K562 (cell line): ENCODE measurements around the gene SELENOI. TPM values are rescaled to one million over a fixed set of nuclear protein-coding genes. Genes with fewer than 3 reads are reported as not detected.

ENCODE experiments used
- ASH1L ChIP-seq: fragments of 450-650 bp; IDR thresholded peaks from 2 replicates; pipeline ENCODE4 v1.6.1; 2018; ENCODE audit warnings: borderline replicate concordance, mild to moderate bottlenecking, low read depth; ENCODE audit not compliant: partially characterized antibody
- BDP1 ChIP-seq: IDR thresholded peaks from 3 replicates; pipeline ENCODE4 v1.6.1; 2011; ENCODE audit not compliant: insufficient read length, insufficient read depth
- CBX5 ChIP-seq: IDR thresholded peaks from 2 replicates; pipeline ENCODE4 v1.6.1; 2014; ENCODE audit warnings: low read depth, borderline replicate concordance
- ELF1 ChIP-seq: fragments of 200-800 bp; sonication (Bioruptor generic); IDR thresholded peaks from 2 replicates; pipeline ENCODE4 v1.6.1; 2016; ENCODE audit warnings: missing genetic modification characterization, missing compliant biosample characterization
- LARP7 ChIP-seq: fragments of 450-650 bp; IDR thresholded peaks from 2 replicates; pipeline ENCODE4 v1.6.1; 2016
- NFATC3 ChIP-seq: fragments of 450-650 bp; IDR thresholded peaks from 2 replicates; pipeline ENCODE4 v1.6.1; 2017; ENCODE audit warnings: mild to moderate bottlenecking
- POLR2AphosphoS5 ChIP-seq: IDR thresholded peaks from 2 replicates; pipeline ENCODE4 v1.6.1; 2011; ENCODE audit warnings: mild to moderate bottlenecking, low read depth, low read length, moderate library complexity; ENCODE audit not compliant: control insufficient read depth, insufficient read depth
- XRCC4 ChIP-seq: IDR thresholded peaks from one replicate; pipeline ENCODE4 v1.6.1; 2011; ENCODE audit not compliant: insufficient read depth, insufficient read length; ENCODE audit errors: extremely low read depth
- ZNF121 ChIP-seq: sonication (generic); formaldehyde crosslinking; conservative IDR thresholded peaks from 2 replicates; pipeline ENCODE4 v1.8.0; 2022; ENCODE audit warnings: missing genetic modification reagents
- ZNF274 ChIP-seq: IDR thresholded peaks from 2 replicates; pipeline ENCODE4 v1.6.1; 2011; ENCODE audit warnings: low read depth, mild to moderate bottlenecking, low read length, moderate library complexity, borderline replicate concordance
- ZNF695 ChIP-seq: fragments of 450-650 bp; formaldehyde crosslinking; IDR thresholded peaks from 2 replicates; pipeline ENCODE4 v1.4.0; 2020; ENCODE audit warnings: mild to moderate bottlenecking, moderate library complexity
- ZNF778 ChIP-seq: fragments of 450-650 bp; formaldehyde crosslinking; IDR thresholded peaks from 2 replicates; pipeline ENCODE4 v1.4.0; 2020; ENCODE audit warnings: mild to moderate bottlenecking, moderate library complexity
- polyA plus RNA-seq, 8 experiments: library from polyadenylated mRNA; depleted of rRNA in 4 of 8; stranded (reverse) in 5 of 8; unstranded in 3 of 8; fragments of >200 nt; fragmentation: Nextera tagmentation in 2 of 8; fragmentation: Illumina TruSeq in 1 of 8; extraction: Ambion mirVana in 2 of 8; extraction: Trizol in 1 of 8; gene quantifications; 2 replicates each; pipeline versions ENCODE4 v1.2.1 to v1.2.3, GENCODE V29; 2011 to 2014; ENCODE audit warnings: inconsistent platforms in 1 of 8, missing spikeins in 1 of 8
- total RNA-seq, 7 experiments: library from RNA; depleted of rRNA in 6 of 7; stranded (reverse); fragments of >200 nt in 6 of 7; fragmentation: Illumina TruSeq in 2 of 7; extraction: Trizol in 2 of 7; gene quantifications; 2 replicates each; pipeline versions ENCODE4 v1.2.1 to v1.2.3, GENCODE V29; 2011 to 2021; ENCODE audit warnings: low replicate concordance in 1 of 7
- TF ChIP-seq, protein P1 (sequence below): fragments of 150-350 bp; IDR thresholded peaks from 2 replicates; pipeline ENCODE4 v1.6.1; 2014; ENCODE audit warnings: low read depth, mild to moderate bottlenecking, low read length, borderline replicate concordance
- TF ChIP-seq, protein P2 (sequence below): fragments of 250-450 bp; sonication (Bioruptor Pico); IDR thresholded peaks from 2 replicates; pipeline ENCODE4 v1.8.0; 2021; ENCODE audit warnings: borderline replicate concordance, mild to moderate bottlenecking, moderate library complexity; ENCODE audit not compliant: poor library complexity, severe bottlenecking
- TF ChIP-seq, protein P3 (sequence below): fragments of 250-450 bp; sonication (Bioruptor Pico); IDR thresholded peaks from 2 replicates; pipeline ENCODE4 v1.4.0; 2020; ENCODE audit warnings: mild to moderate bottlenecking, moderate library complexity
- TF ChIP-seq, protein P4 (sequence below), 2 experiments: fragments of 450-650 bp in 1 of 2; sonication (generic) in 1 of 2; formaldehyde crosslinking; conservative IDR thresholded peaks; 2 replicates each; pipeline versions ENCODE4 v1.4.0 to v1.8.1; 2020 to 2022; ENCODE audit warnings: mild to moderate bottlenecking in 1 of 2, missing genetic modification reagents in 1 of 2
- TF ChIP-seq, protein P5 (sequence below): fragments of 450-650 bp; formaldehyde crosslinking; IDR thresholded peaks from 2 replicates; pipeline ENCODE4 v1.4.0; 2022; ENCODE audit warnings: missing genetic modification characterization

SELENOI gene
- total and polyA plus RNA-seq, 9 of the 15 experiments (the other 6 are each of a cell fraction or from before 2014, with no cell fraction given): 9.6 to 46.9 (median 24.4) TPM

DNA sequence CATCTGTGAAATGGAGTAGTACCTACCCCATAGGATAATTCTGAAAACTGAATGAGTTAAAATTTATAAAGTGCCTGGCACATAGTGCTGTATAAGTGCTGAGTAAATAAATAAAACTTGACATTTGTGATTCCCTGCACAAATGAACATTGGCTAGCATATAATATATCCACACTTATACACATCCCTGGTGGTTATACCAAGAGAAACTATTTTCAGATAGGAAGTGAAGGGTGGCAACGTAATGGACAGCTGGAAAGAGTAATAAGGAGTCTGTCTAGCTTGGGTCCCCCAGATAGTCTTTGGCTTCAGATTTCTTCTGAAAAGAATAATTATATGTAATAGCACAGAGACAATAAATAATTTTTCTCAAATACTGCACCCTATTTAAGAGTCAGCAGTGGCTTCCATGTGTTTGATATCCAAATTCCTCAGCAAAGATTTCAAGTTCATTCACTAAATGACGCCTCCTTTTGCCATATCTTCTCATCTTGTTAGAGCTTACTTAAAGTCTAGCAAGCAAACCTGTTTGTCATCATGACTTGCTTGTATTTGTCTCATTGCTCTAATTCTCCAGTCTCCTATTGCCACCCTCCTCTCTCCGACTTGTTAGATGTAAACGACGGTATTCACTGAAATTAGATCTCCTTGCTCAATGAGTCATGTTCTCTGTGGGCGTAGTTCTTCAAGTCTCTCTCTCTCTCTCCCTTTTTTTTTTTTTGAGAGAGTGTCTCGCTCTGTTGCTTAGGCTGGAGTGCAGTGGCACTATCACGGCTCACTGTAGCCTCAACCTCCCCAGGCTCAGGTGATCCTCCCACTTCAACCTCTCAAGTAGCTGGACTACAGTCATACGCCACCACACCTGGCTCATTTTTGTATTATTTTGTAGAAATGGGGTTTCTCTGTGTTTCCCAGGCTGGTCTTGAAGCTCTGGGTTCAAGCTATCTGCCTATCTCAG is 9.4 kb downstream of the SELENOI start (continued):
- TF ChIP-seq, protein P1, sequence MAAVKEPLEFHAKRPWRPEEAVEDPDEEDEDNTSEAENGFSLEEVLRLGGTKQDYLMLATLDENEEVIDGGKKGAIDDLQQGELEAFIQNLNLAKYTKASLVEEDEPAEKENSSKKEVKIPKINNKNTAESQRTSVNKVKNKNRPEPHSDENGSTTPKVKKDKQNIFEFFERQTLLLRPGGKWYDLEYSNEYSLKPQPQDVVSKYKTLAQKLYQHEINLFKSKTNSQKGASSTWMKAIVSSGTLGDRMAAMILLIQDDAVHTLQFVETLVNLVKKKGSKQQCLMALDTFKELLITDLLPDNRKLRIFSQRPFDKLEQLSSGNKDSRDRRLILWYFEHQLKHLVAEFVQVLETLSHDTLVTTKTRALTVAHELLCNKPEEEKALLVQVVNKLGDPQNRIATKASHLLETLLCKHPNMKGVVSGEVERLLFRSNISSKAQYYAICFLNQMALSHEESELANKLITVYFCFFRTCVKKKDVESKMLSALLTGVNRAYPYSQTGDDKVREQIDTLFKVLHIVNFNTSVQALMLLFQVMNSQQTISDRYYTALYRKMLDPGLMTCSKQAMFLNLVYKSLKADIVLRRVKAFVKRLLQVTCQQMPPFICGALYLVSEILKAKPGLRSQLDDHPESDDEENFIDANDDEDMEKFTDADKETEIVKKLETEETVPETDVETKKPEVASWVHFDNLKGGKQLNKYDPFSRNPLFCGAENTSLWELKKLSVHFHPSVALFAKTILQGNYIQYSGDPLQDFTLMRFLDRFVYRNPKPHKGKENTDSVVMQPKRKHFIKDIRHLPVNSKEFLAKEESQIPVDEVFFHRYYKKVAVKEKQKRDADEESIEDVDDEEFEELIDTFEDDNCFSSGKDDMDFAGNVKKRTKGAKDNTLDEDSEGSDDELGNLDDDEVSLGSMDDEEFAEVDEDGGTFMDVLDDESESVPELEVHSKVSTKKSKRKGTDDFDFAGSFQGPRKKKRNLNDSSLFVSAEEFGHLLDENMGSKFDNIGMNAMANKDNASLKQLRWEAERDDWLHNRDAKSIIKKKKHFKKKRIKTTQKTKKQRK: no peak
- TF ChIP-seq, protein P2, sequence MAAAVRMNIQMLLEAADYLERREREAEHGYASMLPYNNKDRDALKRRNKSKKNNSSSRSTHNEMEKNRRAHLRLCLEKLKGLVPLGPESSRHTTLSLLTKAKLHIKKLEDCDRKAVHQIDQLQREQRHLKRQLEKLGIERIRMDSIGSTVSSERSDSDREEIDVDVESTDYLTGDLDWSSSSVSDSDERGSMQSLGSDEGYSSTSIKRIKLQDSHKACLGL (CRISPR knock-in tag): no peak
- TF ChIP-seq POLR2AphosphoS5 (peak; percentile 22; the same call in 1 of the 2 replicates), CBX5 (no peak), XRCC4 (no peak), ASH1L (no peak), ELF1 (no peak), ZNF121 (CRISPR knock-in tag) (no peak), LARP7 (no peak), ZNF778 (CRISPR knock-in tag) (no peak), NFATC3 (no peak), BDP1 (no peak), ZNF695 (CRISPR knock-in tag) (no peak), ZNF274 (no peak)
- TF ChIP-seq, protein P3, sequence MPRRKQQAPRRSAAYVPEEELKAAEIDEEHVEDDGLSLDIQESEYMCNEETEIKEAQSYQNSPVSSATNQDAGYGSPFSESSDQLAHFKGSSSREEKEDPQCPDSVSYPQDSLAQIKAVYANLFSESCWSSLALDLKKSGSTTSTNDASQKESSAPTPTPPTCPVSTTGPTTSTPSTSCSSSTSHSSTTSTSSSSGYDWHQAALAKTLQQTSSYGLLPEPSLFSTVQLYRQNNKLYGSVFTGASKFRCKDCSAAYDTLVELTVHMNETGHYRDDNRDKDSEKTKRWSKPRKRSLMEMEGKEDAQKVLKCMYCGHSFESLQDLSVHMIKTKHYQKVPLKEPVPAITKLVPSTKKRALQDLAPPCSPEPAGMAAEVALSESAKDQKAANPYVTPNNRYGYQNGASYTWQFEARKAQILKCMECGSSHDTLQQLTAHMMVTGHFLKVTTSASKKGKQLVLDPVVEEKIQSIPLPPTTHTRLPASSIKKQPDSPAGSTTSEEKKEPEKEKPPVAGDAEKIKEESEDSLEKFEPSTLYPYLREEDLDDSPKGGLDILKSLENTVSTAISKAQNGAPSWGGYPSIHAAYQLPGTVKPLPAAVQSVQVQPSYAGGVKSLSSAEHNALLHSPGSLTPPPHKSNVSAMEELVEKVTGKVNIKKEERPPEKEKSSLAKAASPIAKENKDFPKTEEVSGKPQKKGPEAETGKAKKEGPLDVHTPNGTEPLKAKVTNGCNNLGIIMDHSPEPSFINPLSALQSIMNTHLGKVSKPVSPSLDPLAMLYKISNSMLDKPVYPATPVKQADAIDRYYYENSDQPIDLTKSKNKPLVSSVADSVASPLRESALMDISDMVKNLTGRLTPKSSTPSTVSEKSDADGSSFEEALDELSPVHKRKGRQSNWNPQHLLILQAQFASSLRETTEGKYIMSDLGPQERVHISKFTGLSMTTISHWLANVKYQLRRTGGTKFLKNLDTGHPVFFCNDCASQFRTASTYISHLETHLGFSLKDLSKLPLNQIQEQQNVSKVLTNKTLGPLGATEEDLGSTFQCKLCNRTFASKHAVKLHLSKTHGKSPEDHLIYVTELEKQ (CRISPR knock-in tag): no peak
- TF ChIP-seq, protein P4, sequence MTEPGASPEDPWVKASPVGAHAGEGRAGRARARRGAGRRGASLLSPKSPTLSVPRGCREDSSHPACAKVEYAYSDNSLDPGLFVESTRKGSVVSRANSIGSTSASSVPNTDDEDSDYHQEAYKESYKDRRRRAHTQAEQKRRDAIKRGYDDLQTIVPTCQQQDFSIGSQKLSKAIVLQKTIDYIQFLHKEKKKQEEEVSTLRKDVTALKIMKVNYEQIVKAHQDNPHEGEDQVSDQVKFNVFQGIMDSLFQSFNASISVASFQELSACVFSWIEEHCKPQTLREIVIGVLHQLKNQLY (CRISPR knock-in tag; conservative IDR thresholded peaks at IDR 0.05): no peak
- TF ChIP-seq, protein P5, sequence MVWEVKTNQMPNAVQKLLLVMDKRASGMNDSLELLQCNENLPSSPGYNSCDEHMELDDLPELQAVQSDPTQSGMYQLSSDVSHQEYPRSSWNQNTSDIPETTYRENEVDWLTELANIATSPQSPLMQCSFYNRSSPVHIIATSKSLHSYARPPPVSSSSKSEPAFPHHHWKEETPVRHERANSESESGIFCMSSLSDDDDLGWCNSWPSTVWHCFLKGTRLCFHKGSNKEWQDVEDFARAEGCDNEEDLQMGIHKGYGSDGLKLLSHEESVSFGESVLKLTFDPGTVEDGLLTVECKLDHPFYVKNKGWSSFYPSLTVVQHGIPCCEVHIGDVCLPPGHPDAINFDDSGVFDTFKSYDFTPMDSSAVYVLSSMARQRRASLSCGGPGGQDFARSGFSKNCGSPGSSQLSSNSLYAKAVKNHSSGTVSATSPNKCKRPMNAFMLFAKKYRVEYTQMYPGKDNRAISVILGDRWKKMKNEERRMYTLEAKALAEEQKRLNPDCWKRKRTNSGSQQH: no peak
